Neuronal stem cell (in vitro differentiated cells): ENCODE data around the gene OR2L5. TPM values are rescaled to one million over a fixed set of nuclear protein-coding genes. Genes with fewer than 3 reads are reported as not detected.

Experiments
- DNase-seq: peaks from one replicate; pipeline ENCODE4 v3.0.0-alpha.2; 2013; ENCODE audit warnings: low spot score
- H2AFZ ChIP-seq: one replicate; pipeline ENCODE4 v1.6.1; 2013; ENCODE audit warnings: mild to moderate bottlenecking, low read length, inconsistent platforms
- H2AK5ac ChIP-seq: 2 replicates; pipeline ENCODE4 v1.6.1; 2013; ENCODE audit warnings: low read depth, mild to moderate bottlenecking, inconsistent platforms, low read length, moderate library complexity, mixed read lengths
- H2BK120ac ChIP-seq: 2 replicates; pipeline ENCODE4 v1.6.1; 2013; ENCODE audit warnings: low read depth, mild to moderate bottlenecking, inconsistent platforms, low read length, moderate library complexity, mixed read lengths
- H2BK12ac ChIP-seq: one replicate; pipeline ENCODE4 v1.6.1; 2013; ENCODE audit warnings: low read length, inconsistent platforms
- H2BK15ac ChIP-seq: 2 replicates; pipeline ENCODE4 v1.6.1; 2013; ENCODE audit warnings: mild to moderate bottlenecking, low read length, inconsistent platforms, mixed read lengths
- H2BK5ac ChIP-seq: one replicate; pipeline ENCODE4 v1.6.1; 2013; ENCODE audit warnings: inconsistent platforms, mild to moderate bottlenecking, low read length, moderate library complexity
- H3K14ac ChIP-seq: one replicate; pipeline ENCODE4 v1.6.1; 2013; ENCODE audit warnings: low read length, inconsistent platforms
- H3K18ac ChIP-seq: 2 replicates; pipeline ENCODE4 v1.6.1; 2013; ENCODE audit warnings: low read length, inconsistent platforms
- H3K23ac ChIP-seq: 2 replicates; pipeline ENCODE4 v1.6.1; 2013; ENCODE audit warnings: low read depth, mild to moderate bottlenecking, mixed read lengths, low read length, inconsistent platforms; ENCODE audit not compliant: poor library complexity
- H3K27ac ChIP-seq: replicated peaks from 3 replicates; pipeline ENCODE4 v1.5.1; 2013; ENCODE audit warnings: low read length, inconsistent platforms
- H3K27me3 ChIP-seq, 3 experiments: 2 replicates each; pipeline ENCODE4 v1.6.1; 2013; ENCODE audit warnings: low read length in 3 of 3, mild to moderate bottlenecking in 2 of 3, inconsistent platforms in 1 of 3, low read depth in 1 of 3, mixed read lengths in 1 of 3, moderate library complexity in 1 of 3; ENCODE audit not compliant: control insufficient read depth in 3 of 3, insufficient read depth in 3 of 3
- H3K36me3 ChIP-seq, 2 donors: replicated peaks in 1 of 2; 2 replicates each; pipeline ENCODE4 v1.6.1; 2013; ENCODE audit warnings: low read length in 2 of 2; ENCODE audit not compliant: control insufficient read depth in 2 of 2, insufficient read depth in 2 of 2
- H3K4ac ChIP-seq: 2 replicates; pipeline ENCODE4 v1.6.1; 2013; ENCODE audit warnings: inconsistent platforms, mild to moderate bottlenecking, low read length, moderate library complexity
- H3K4me1 ChIP-seq, 2 donors: 1 replicate in 1 of 2; 2 replicates in 1 of 2; pipeline ENCODE4 v1.6.1; 2013; ENCODE audit warnings: low read length in 2 of 2, low read depth in 1 of 2; ENCODE audit not compliant: control insufficient read depth in 2 of 2, insufficient read depth in 1 of 2
- H3K4me2 ChIP-seq: one replicate; pipeline ENCODE4 v1.6.1; 2013; ENCODE audit warnings: mild to moderate bottlenecking, low read length, inconsistent platforms; ENCODE audit not compliant: insufficient read depth, poor library complexity, severe bottlenecking
- H3K4me3 ChIP-seq, 2 donors: 2 replicates each; pipeline ENCODE4 v1.5.1; 2013; ENCODE audit warnings: low read length in 2 of 2, mild to moderate bottlenecking in 2 of 2, inconsistent platforms in 1 of 2, moderate library complexity in 1 of 2
- H3K79me1 ChIP-seq: one replicate; pipeline ENCODE4 v1.6.1; 2013; ENCODE audit warnings: low read depth, mild to moderate bottlenecking, inconsistent platforms, low read length, moderate library complexity
- H3K9ac ChIP-seq: one replicate; pipeline ENCODE4 v1.6.1; 2013; ENCODE audit warnings: mild to moderate bottlenecking, low read depth, low read length, inconsistent platforms; ENCODE audit not compliant: poor library complexity
- H3K9me3 ChIP-seq, 2 donors: replicated peaks in 1 of 2; 2 replicates each; pipeline versions ENCODE3 to v1.6.1; 2013; ENCODE audit warnings: low read length in 2 of 2, mild to moderate bottlenecking in 2 of 2, inconsistent platforms in 1 of 2, low read depth in 1 of 2, mixed read lengths in 1 of 2, moderate library complexity in 1 of 2; ENCODE audit not compliant: control insufficient read depth in 2 of 2, insufficient read depth in 1 of 2
- H4K8ac ChIP-seq: one replicate; pipeline ENCODE4 v1.6.1; 2013; ENCODE audit warnings: low read depth, mild to moderate bottlenecking, inconsistent platforms, low read length, moderate library complexity
- H4K91ac ChIP-seq: one replicate; pipeline ENCODE4 v1.6.1; 2013; ENCODE audit warnings: low read length, low read depth, mild to moderate bottlenecking, inconsistent platforms; ENCODE audit not compliant: poor library complexity
- whole genome bisulfite sequencing, 2 donors: extraction: QIAGEN DNeasy Blood & Tissue Kit; methylation state at CpG; one replicate each; pipeline ENCODE4 v1.1.7; 2013; ENCODE audit warnings: missing lambda C conversion rate in 2 of 2, mixed read lengths in 1 of 2; ENCODE audit not compliant: insufficient read length in 2 of 2, insufficient replicate concordance in 1 of 2; ENCODE audit errors: extremely low coverage in 2 of 2; 5-methylcytosine and 5-hydroxymethylcytosine counted together
- polyA plus RNA-seq, 2 experiments: library from polyadenylated mRNA; stranded (reverse); fragments of 200-250 nt; gene quantifications; one replicate each; pipeline ENCODE4 v1.2.3, GENCODE V29; 2013

Gene OR2L5
- not detected for polyA plus RNA-seq (2013, experiment 1 of 2)
- not detected for polyA plus RNA-seq (2013, experiment 2 of 2)

GRCh38 chr1:248013229-248013710 lies at the start of gene OR2L5:
Gene OR2L5 (plus strand): TSS chr1:248013660. CDS start chr1:248021948, 8,288 bp downstream.
- no peak within 1 kb of the TSS for H3K18ac ChIP-seq
- no peaks in the 10 kb centered on the region for H3K79me1 ChIP-seq
- H2BK12ac ChIP-seq = no peak within 1 kb of the TSS
- H3K4me3 ChIP-seq = no peak within 1 kb of the TSS
- no peak within 1 kb of the TSS for H2BK120ac ChIP-seq
- H3K9ac ChIP-seq = no peak within 1 kb of the TSS
- no peak within 1 kb of the TSS for H3K4ac ChIP-seq
- no peak for DNase-seq
- H3K27me3 ChIP-seq = no peaks in the 10 kb centered on the region
- WGBS, 2 donors = no CpG with 5 or more reads among the region's 2 CpGs
- no peak within 1 kb of the TSS for H3K23ac ChIP-seq
- no peak within 1 kb of the TSS for H2BK5ac ChIP-seq
- H2AFZ ChIP-seq = no peak within 1 kb of the TSS
- H3K4me2 ChIP-seq = no peak within 1 kb of the TSS
- no peak within 1 kb of the TSS for H2BK15ac ChIP-seq
- no peak within 1 kb of the TSS for H2AK5ac ChIP-seq
- H4K8ac ChIP-seq = no peak within 1 kb of the TSS
- H3K9me3 ChIP-seq = peaks cover 0 to 5% of the 10 kb centered on the region in 2 donors
- H3K36me3 ChIP-seq = no peaks in the 10 kb centered on the region
- H3K4me1 ChIP-seq = no peaks in the 10 kb centered on the region
- H4K91ac ChIP-seq = no peak within 1 kb of the TSS
- H3K27ac ChIP-seq = no peak within 1 kb of the TSS
- H3K14ac ChIP-seq = no peak within 1 kb of the TSS

GRCh38 chr1:247964933-247965332 lies 48.5 kb upstream of the OR2L5 start, which contains the start of gene OR2AK2:
Gene OR2AK2 (plus strand): TSS chr1:247965233. CDS start chr1:247965377, 144 bp downstream.
- no peak within 1 kb of the TSS for H2AK5ac ChIP-seq
- no peak within 1 kb of the TSS for H3K27ac ChIP-seq
- H3K4me2 ChIP-seq = no peak within 1 kb of the TSS
- H3K14ac ChIP-seq = no peak within 1 kb of the TSS
- H2BK15ac ChIP-seq = no peak within 1 kb of the TSS
- no peak within 1 kb of the TSS for H4K8ac ChIP-seq
- no peak within 1 kb of the TSS for H2BK120ac ChIP-seq
- no peak within 1 kb of the TSS for H3K23ac ChIP-seq
- peaks cover 0 to 16% of the 10 kb centered on the region in 2 donors for H3K9me3 ChIP-seq
- H3K79me1 ChIP-seq = no peaks in the 10 kb centered on the region
- H3K4ac ChIP-seq = no peak within 1 kb of the TSS
- DNase-seq = no peak
- H2BK5ac ChIP-seq = no peak within 1 kb of the TSS
- no peak within 1 kb of the TSS for H3K9ac ChIP-seq
- no peaks in the 10 kb centered on the region for H3K36me3 ChIP-seq
- WGBS, 2 donors = no CpG with 5 or more reads among the region's 2 CpGs
- no peak within 1 kb of the TSS for H3K18ac ChIP-seq
- H4K91ac ChIP-seq = no peak within 1 kb of the TSS
- no peak within 1 kb of the TSS for H2BK12ac ChIP-seq
- no peaks in the 10 kb centered on the region for H3K27me3 ChIP-seq
- no peaks in the 10 kb centered on the region for H3K4me1 ChIP-seq
- H3K4me3 ChIP-seq = no peak within 1 kb of the TSS
- H2AFZ ChIP-seq = no peak within 1 kb of the TSS

GRCh38 chr1:247966532-247967204 lies 46.8 kb upstream of the OR2L5 start:
- H2BK15ac ChIP-seq = no peak overlapping the region

GRCh38 chr1:247992986-247993385 lies 20.5 kb upstream of the OR2L5 start:
- Histone ChIP-seq H3K9ac (no peak overlapping the region), H3K27me3 (no peaks in the 10 kb centered on the region), H3K9me3 (peaks cover 0 to 9% of the 10 kb centered on the region in 2 donors), H4K91ac (no peak overlapping the region), H3K4me2 (no peak overlapping the region), H3K4ac (no peak overlapping the region), H2BK15ac (no peak overlapping the region), H2BK12ac (no peak overlapping the region), H3K14ac (no peak overlapping the region), H3K18ac (no peak overlapping the region), H3K23ac (no peak overlapping the region), H3K27ac (no peak overlapping the region), H2AFZ (no peak overlapping the region), H3K4me3 (no peak overlapping the region), H2BK5ac (no peak overlapping the region), H3K79me1 (no peaks in the 10 kb centered on the region), H2BK120ac (no peak overlapping the region), H2AK5ac (no peak overlapping the region), H3K36me3 (no peaks in the 10 kb centered on the region), H4K8ac (no peak overlapping the region), H3K4me1 (no peaks in the 10 kb centered on the region)
- no peak for DNase-seq
- WGBS, 2 donors = no CpG with 5 or more reads among the region's 2 CpGs

More at GRCh38 chr1:247966532-247967204, 46.8 kb upstream of the OR2L5 start:
- H4K91ac ChIP-seq = no peak overlapping the region
- no CpG with 5 or more reads among the region's 5 CpGs for WGBS, 2 donors
- no peak overlapping the region for H3K14ac ChIP-seq
- H3K4ac ChIP-seq = no peak overlapping the region
- H3K27me3 ChIP-seq = no peaks in the 10 kb centered on the region
- H4K8ac ChIP-seq = no peak overlapping the region
- H3K27ac ChIP-seq = no peak overlapping the region
- no peak for DNase-seq
- no peak overlapping the region for H2BK5ac ChIP-seq
- no peaks in the 10 kb centered on the region for H3K79me1 ChIP-seq
- no peak overlapping the region for H2BK120ac ChIP-seq
- H2AK5ac ChIP-seq = no peak overlapping the region
- H3K18ac ChIP-seq = no peak overlapping the region
- H3K23ac ChIP-seq = no peak overlapping the region
- H2AFZ ChIP-seq = no peak overlapping the region
- H3K36me3 ChIP-seq = no peaks in the 10 kb centered on the region
- no peak overlapping the region for H3K9ac ChIP-seq
- H3K4me2 ChIP-seq = no peak overlapping the region
- H3K9me3 ChIP-seq = peaks cover 0 to 14% of the 10 kb centered on the region in 2 donors
- H3K4me3 ChIP-seq = no peak overlapping the region
- no peak overlapping the region for H2BK12ac ChIP-seq
- no peaks in the 10 kb centered on the region for H3K4me1 ChIP-seq
